Thyroid gland (tissue), 4 donors: ENCODE measurements around the gene UBIAD1. TPM values are rescaled to one million over a fixed set of nuclear protein-coding genes. Genes with fewer than 3 reads are reported as not detected.

Experiments used
- DNase-seq, 2 donors: peaks; one replicate each; pipeline ENCODE4 v3.0.0-alpha.2; 2019
- H3K27ac ChIP-seq, 3 donors: fragments of 200-600 bp; sonication (generic); 1 replicate in 2 of 3; 2 replicates in 1 of 3; pipeline ENCODE4 v1.5.1; 2016 to 2019; ENCODE audit warnings: mild to moderate bottlenecking in 1 of 3, moderate library complexity in 1 of 3
- H3K27me3 ChIP-seq: fragments of 200-600 bp; sonication (generic); one replicate; pipeline ENCODE4 v1.5.1; 2019
- H3K36me3 ChIP-seq, 2 donors: fragments of 200-600 bp; sonication (generic); one replicate each; pipeline ENCODE4 v1.5.1; 2016 to 2019
- H3K4me1 ChIP-seq, 2 donors: fragments of 200-600 bp; sonication (generic); one replicate each; pipeline ENCODE4 v1.5.1; 2017 to 2019
- H3K4me3 ChIP-seq, 3 donors: fragments of 200-600 bp; sonication (generic); replicated peaks in 1 of 3; 1 replicate in 2 of 3; 2 replicates in 1 of 3; pipeline ENCODE4 v1.5.1; 2016; ENCODE audit warnings: mild to moderate bottlenecking in 1 of 3
- H3K9me3 ChIP-seq: fragments of 200-600 bp; sonication (generic); one replicate; pipeline ENCODE4 v1.5.1; 2017
- POLR2A ChIP-seq, 2 donors: fragments of 450-650 bp; IDR thresholded peaks; one replicate each; pipeline ENCODE4 v1.6.1; 2017; ENCODE audit warnings: antibody characterized with exemption in 2 of 2, mild to moderate bottlenecking in 2 of 2, moderate library complexity in 1 of 2
- WGBS, 2 donors: methylation state at CpG; one replicate each; pipeline ENCODE4 v1.1.5; 2017; 5-methylcytosine and 5-hydroxymethylcytosine counted together
- intact Hi-C: fragments of 100-400 bp; cut with DNase I; formaldehyde crosslinking; loops from one replicate; pipeline ENCODE4 v1.15.1; 2023
- total RNA-seq, 4 donors: library from RNA; depleted of rRNA; stranded (reverse); fragments of >200 nt; gene quantifications; one replicate each; pipeline ENCODE4 v1.2.3, GENCODE V29; 2016
- TF ChIP-seq, protein P1 (sequence below), 6 experiments: fragments of 200-600 bp in 3 of 6; fragments of 450-650 bp in 3 of 6; sonication (generic) in 3 of 6; IDR thresholded peaks; one replicate each; pipeline ENCODE4 v1.5.1; 2016 to 2019; ENCODE audit warnings: antibody characterized with exemption in 6 of 6, mild to moderate bottlenecking in 2 of 6, inconsistent platforms in 1 of 6, moderate library complexity in 1 of 6

UBIAD1 gene
- total RNA-seq, 4 donors from 2014 or later, result 14.4 to 15.4 (median 15.1) TPM

DNA sequence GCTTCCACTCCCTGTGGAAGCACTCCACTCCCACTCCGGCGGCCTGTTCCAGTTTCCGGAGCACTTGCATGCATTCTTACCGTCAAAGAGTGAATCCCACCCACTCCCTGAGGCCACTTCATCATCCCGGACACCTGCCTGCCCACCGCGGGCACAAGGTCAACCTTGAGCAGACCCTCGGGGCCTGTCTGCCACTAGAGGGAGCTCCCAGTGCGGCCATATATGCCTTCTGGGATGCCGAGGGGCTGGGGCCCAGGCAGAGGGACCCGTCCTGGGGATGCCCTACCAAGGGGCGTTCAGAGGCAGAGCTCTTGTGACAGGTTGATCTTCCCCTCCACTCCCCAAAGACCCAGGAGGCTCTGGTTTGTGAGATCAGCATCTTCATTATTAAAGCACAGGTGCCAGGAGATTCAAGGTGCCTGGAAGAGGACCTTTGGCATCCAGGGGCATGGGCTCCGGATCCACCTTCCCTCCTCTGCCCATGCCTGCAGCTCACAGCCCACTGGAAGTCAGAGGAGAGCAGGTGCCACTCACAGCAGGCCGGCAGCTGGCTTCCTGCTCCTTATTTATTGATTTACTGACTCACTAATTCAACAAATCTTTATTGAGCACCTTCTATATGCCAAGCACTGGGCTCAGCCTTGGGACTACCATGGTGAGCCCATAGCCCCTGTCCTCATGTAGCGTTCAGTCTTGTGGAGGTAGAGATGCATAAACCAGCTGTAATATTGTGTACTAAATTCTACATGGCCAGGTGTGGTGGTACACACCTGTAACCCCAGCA, 47.3 kb downstream of the UBIAD1 start:
- H3K27me3 ChIP-seq, result no peaks in the 10 kb centered on the region
- 20 to 25% methylated on average over 12 to 13 of the region's 15 CpGs for WGBS, 2 donors
- no peak overlapping the region for H3K27ac ChIP-seq
- peaks cover 3 to 12% of the 10 kb centered on the region in 2 donors for H3K4me1 ChIP-seq
- peak in 1 of 2 donors; percentile 16 for DNase-seq
- no peak for TF ChIP-seq POLR2A (IDR thresholded peaks at IDR 0.05)
- TF ChIP-seq, protein P1, sequence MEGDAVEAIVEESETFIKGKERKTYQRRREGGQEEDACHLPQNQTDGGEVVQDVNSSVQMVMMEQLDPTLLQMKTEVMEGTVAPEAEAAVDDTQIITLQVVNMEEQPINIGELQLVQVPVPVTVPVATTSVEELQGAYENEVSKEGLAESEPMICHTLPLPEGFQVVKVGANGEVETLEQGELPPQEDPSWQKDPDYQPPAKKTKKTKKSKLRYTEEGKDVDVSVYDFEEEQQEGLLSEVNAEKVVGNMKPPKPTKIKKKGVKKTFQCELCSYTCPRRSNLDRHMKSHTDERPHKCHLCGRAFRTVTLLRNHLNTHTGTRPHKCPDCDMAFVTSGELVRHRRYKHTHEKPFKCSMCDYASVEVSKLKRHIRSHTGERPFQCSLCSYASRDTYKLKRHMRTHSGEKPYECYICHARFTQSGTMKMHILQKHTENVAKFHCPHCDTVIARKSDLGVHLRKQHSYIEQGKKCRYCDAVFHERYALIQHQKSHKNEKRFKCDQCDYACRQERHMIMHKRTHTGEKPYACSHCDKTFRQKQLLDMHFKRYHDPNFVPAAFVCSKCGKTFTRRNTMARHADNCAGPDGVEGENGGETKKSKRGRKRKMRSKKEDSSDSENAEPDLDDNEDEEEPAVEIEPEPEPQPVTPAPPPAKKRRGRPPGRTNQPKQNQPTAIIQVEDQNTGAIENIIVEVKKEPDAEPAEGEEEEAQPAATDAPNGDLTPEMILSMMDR (IDR thresholded peaks at IDR 0.05), result peak in 3 of 6 experiments; percentile 22 to 56 (median 38)
- no peaks in the 10 kb centered on the region for H3K36me3 ChIP-seq
- intact Hi-C loops, result no loop called here
- no peak overlapping the region for H3K4me3 ChIP-seq
- no peaks in the 10 kb centered on the region for H3K9me3 ChIP-seq

DNA sequence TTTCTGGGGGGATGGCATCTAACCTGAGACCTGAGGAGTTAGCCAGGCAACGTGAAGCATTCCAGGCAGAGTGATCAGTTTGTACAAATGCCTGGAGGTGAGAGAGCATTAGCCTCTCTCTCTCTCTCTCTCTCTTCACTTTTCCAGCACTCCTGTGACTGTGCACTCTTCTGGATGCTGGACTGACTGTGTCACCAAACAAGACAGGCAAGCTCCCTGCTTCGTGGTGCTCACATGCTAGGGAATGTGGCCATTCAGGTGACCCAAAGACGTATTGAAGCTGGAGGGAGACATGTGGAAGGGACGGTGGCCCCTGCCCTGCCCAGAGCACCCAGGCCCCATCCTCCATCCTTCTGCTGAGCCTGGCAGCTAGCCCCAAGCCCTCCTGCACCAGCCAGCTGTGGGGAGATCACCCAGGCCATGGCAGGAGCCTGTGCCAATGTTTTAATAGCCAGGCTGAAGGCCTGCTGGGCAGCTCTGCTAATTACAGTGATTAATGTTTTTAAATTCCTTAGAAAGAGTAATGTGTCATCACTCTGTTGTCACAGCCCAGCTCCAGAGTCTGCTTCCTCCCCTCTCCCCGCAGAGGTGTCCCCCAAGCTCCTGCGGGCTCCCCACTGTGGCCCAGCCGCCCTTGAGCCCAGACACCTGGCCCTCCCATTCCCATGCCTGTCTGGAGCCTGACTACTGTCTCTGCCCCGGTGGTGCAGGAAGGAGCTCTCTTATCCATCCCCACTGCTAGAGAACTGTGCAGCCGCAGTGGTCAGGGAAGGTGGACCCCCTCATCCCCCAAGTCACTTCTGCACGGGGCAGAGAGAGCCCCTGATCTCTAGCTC, 48.9 kb downstream of the UBIAD1 start:
- no peak overlapping the region for H3K4me3 ChIP-seq
- H3K36me3 ChIP-seq, result no peaks in the 10 kb centered on the region
- peak; percentile 16 to 70 for DNase-seq
- 47 to 48% methylated on average over 10 of the region's 10 CpGs for WGBS, 2 donors
- TF ChIP-seq POLR2A (IDR thresholded peaks at IDR 0.05), result no peak
- intact Hi-C loops, result no loop called here
- H3K27ac ChIP-seq, result no peak overlapping the region
- no peaks in the 10 kb centered on the region for H3K9me3 ChIP-seq
- peaks cover 3 to 12% of the 10 kb centered on the region in 2 donors for H3K4me1 ChIP-seq
- no peaks in the 10 kb centered on the region for H3K27me3 ChIP-seq

DNA sequence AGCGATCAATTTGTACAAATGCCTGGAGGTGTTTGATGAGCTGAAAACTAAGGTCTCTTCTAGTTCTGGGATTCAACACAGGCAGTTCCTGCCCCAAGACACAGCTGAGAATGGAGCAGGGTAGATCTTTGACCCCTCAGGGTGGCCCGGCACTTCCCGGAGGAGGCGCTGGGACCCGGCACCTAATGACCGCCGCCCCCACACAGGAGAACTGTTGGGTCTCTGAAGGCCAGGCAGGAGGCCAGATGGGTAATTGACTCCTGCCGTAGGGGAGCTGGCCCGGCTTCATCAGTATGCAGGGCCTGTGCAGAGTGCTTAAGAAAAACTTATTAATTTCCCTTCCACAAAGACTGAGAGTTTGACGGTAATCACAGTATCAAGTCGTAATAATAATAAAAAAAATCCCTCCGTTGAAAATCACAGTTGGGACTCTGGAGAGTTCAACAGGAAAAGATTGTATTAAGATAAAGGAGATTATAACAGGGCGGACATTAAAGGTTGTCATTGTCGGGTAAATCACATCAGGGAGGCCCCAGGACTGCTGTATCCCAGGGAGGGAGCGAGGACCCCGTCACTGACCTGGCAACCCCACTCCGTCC, 51.7 kb downstream of the UBIAD1 start:
- Histone ChIP-seq H3K36me3 (no peaks in the 10 kb centered on the region), H3K4me1 (peaks cover 3 to 12% of the 10 kb centered on the region in 2 donors), H3K27ac (no peak overlapping the region), H3K27me3 (no peaks in the 10 kb centered on the region), H3K4me3 (no peak overlapping the region), H3K9me3 (no peaks in the 10 kb centered on the region)
- TF ChIP-seq, protein P1 (IDR thresholded peaks at IDR 0.05), result no peak
- intact Hi-C loops, result no loop called here
- 64 to 71% methylated on average over 17 of the region's 17 CpGs for WGBS, 2 donors
- no peak for DNase-seq

DNA sequence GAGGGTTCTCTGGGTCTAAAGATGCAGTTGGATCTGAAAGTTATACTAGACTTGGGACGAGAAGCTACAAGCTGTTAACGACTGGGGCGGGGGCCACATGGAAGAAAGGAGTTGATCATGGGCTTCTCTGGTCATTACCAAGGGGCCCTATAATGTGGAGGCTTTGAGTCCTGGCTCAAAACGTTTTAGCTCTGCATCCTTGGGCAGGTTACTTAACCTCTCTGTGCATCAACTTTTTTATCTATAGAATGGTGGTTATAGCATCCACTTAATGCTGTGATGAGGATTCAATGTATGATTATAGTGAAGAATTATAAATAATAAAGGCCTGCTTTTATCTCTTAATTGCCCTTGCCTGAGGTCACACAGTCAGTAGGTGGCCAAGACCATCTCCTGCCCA, 53.1 kb downstream of the UBIAD1 start:
- TF ChIP-seq, protein P1 (IDR thresholded peaks at IDR 0.05), result no peak
- TF ChIP-seq POLR2A (IDR thresholded peaks at IDR 0.05), result no peak
- intact Hi-C loops, result no loop called here
- 83 to 90% methylated on average over 4 of the region's 4 CpGs for WGBS, 2 donors
- H3K27me3 ChIP-seq, result no peaks in the 10 kb centered on the region
- no peak overlapping the region for H3K27ac ChIP-seq
- no peaks in the 10 kb centered on the region for H3K9me3 ChIP-seq
- H3K4me3 ChIP-seq, result no peak overlapping the region
- DNase-seq, result no peak
- H3K36me3 ChIP-seq, result no peaks in the 10 kb centered on the region
- peaks cover 3 to 12% of the 10 kb centered on the region in 2 donors for H3K4me1 ChIP-seq

DNA sequence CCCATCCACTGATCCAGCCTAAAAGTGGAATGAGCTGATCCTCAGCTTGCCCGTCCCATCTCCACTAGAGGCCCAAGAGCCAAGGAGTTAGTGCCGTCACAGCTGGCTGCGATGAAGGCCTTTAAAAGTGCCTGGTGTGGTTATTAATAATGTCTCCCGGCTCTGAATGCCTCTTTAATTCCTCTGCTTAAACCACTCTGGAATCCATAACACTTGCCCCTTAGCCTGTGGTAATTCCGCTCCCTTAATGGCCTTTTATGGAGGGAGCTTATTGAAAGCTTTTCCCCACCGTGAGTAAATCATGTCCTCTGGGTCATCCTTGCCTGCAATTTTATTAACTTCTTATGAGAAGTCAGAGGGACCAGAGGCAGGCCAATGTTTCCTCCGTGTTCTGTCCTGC, 55.4 kb downstream of the UBIAD1 start:
- no peak for DNase-seq
- no peaks in the 10 kb centered on the region for H3K36me3 ChIP-seq
- 81 to 86% methylated on average over 7 of the region's 7 CpGs for WGBS, 2 donors
- H3K9me3 ChIP-seq, result no peaks in the 10 kb centered on the region
- no peak overlapping the region for H3K4me3 ChIP-seq
- intact Hi-C loops, result no loop called here
- no peaks in the 10 kb centered on the region for H3K27me3 ChIP-seq
- peaks cover 3 to 6% of the 10 kb centered on the region in 2 donors for H3K4me1 ChIP-seq
- TF ChIP-seq, protein P1 (IDR thresholded peaks at IDR 0.05), result no peak
- no peak for TF ChIP-seq POLR2A (IDR thresholded peaks at IDR 0.05)
- no peak overlapping the region for H3K27ac ChIP-seq
